DOHH2 (cell line): ENCODE data around the gene MLLT3.
A peak's percentile ranks its signal among the peaks of the same experiment; 100 is the strongest.

Source experiments
- H3F3A ChIP-seq: fragments of 200-600 bp; sonication (generic), shearing (Covaris generic); 2 replicates; pipeline ENCODE4 v1.6.0; 2016; ENCODE audit warnings: antibody characterized with exemption, mild to moderate bottlenecking; ENCODE audit not compliant: control insufficient read depth, insufficient read depth
- H3K27ac ChIP-seq: fragments of 200-600 bp; sonication (generic); 2 replicates; pipeline ENCODE4 v1.5.1; 2014; ENCODE audit warnings: low read depth, mild to moderate bottlenecking, low read length, moderate library complexity
- H3K27me3 ChIP-seq: fragments of 200-600 bp; sonication (generic); 2 replicates; pipeline ENCODE4 v1.6.1; 2014; ENCODE audit warnings: mild to moderate bottlenecking, low read length, mixed read lengths; ENCODE audit not compliant: control insufficient read depth
- H3K36me3 ChIP-seq: fragments of 200-600 bp; sonication (generic); 2 replicates; pipeline ENCODE4 v1.6.1; 2014; ENCODE audit warnings: mild to moderate bottlenecking, low read length, moderate library complexity, mixed read lengths; ENCODE audit not compliant: control insufficient read depth
- H3K4me1 ChIP-seq: fragments of 200-600 bp; sonication (generic); 2 replicates; pipeline ENCODE4 v1.6.1; 2014; ENCODE audit warnings: mild to moderate bottlenecking, low read length, mixed read lengths; ENCODE audit not compliant: control insufficient read depth
- H3K4me2 ChIP-seq: fragments of 200-600 bp; sonication (generic); 2 replicates; pipeline ENCODE4 v1.6.0; 2014; ENCODE audit warnings: mild to moderate bottlenecking, low read length, moderate library complexity
- H3K4me3 ChIP-seq: fragments of 200-600 bp; sonication (generic); 2 replicates; pipeline ENCODE4 v1.5.1; 2014; ENCODE audit warnings: mild to moderate bottlenecking, low read length, mixed read lengths
- H3K79me2 ChIP-seq: fragments of 200-600 bp; sonication (generic); 2 replicates; pipeline ENCODE4 v1.6.1; 2014; ENCODE audit warnings: mild to moderate bottlenecking, low read length, mixed read lengths; ENCODE audit not compliant: control insufficient read depth
- H3K9me2 ChIP-seq: fragments of 200-600 bp; sonication (generic); replicated peaks from 2 replicates; pipeline ENCODE4 v1.6.1; 2014; ENCODE audit warnings: mild to moderate bottlenecking, low read length, mixed read lengths; ENCODE audit not compliant: control insufficient read depth
- H3K9me3 ChIP-seq: fragments of 200-600 bp; sonication (generic); 2 replicates; pipeline ENCODE4 v1.6.1; 2014; ENCODE audit warnings: antibody characterized with exemption, low read length, mixed read lengths; ENCODE audit not compliant: control insufficient read depth, insufficient read depth
- H4K20me1 ChIP-seq: fragments of 200-600 bp; sonication (generic); 2 replicates; pipeline ENCODE4 v1.6.0; 2014; ENCODE audit warnings: low read depth, mild to moderate bottlenecking, antibody characterized with exemption, low read length, moderate library complexity; ENCODE audit not compliant: control insufficient read depth, insufficient read depth
- CTCF ChIP-seq: fragments of 200-600 bp; sonication (generic); IDR thresholded peaks from one replicate; pipeline ENCODE4 v1.5.1; 2014; ENCODE audit warnings: antibody characterized with exemption, mild to moderate bottlenecking, low read depth, low read length; ENCODE audit not compliant: poor library complexity, severe bottlenecking
- EZH2phosphoT487 ChIP-seq: fragments of 200-600 bp; sonication (generic); IDR thresholded peaks from 2 replicates; pipeline ENCODE4 v1.6.1; 2017; ENCODE audit warnings: borderline replicate concordance, mild to moderate bottlenecking, antibody characterized with exemption, low read length, moderate library complexity, mixed read lengths

The MLLT3 gene

GRCh38 chr9:20623748-20624124 is 1.4 kb upstream of the MLLT3 start:
- TF ChIP-seq CTCF: no peak
- Histone ChIP-seq H4K20me1 (no peaks in the 10 kb centered on the region), H3F3A (peaks cover 7% of the 10 kb centered on the region), H3K9me3 (no peaks in the 10 kb centered on the region), H3K4me2 (peak overlapping the region; percentile 96), H3K27ac (no peak overlapping the region), H3K27me3 (peaks cover 24% of the 10 kb centered on the region), H3K79me2 (peaks cover 5% of the 10 kb centered on the region), H3K4me3 (peak overlapping the region; percentile 85), H3K36me3 (no peaks in the 10 kb centered on the region), H3K9me2 (no peaks in the 10 kb centered on the region), H3K4me1 (peaks cover 35% of the 10 kb centered on the region)

- Histone ChIP-seq H3K9me3 (no peaks in the 10 kb centered on the region), H3K27ac (no peak overlapping the region), H3K27me3 (peaks cover 24% of the 10 kb centered on the region), H3F3A (peaks cover 7% of the 10 kb centered on the region), H3K36me3 (no peaks in the 10 kb centered on the region), H3K9me2 (no peaks in the 10 kb centered on the region), H3K79me2 (peaks cover 11% of the 10 kb centered on the region), H4K20me1 (no peaks in the 10 kb centered on the region), H3K4me1 (peaks cover 35% of the 10 kb centered on the region), H3K4me2 (peak overlapping the region; percentile 96), H3K4me3 (peak overlapping the region; percentile 85)
- no peak for TF ChIP-seq CTCF
- TF ChIP-seq EZH2phosphoT487: no peak
These were observed 885 bp upstream of the MLLT3 start for GRCh38 chr9:20623021-20623747.

- Histone ChIP-seq H3K79me2 (peaks cover 17% of the 10 kb centered on the region), H3K4me2 (peak overlapping the region; percentile 96), H3K9me2 (no peaks in the 10 kb centered on the region), H3F3A (peaks cover 12% of the 10 kb centered on the region), H3K4me3 (peak overlapping the region; percentile 85), H3K27me3 (peaks cover 24% of the 10 kb centered on the region), H3K4me1 (peaks cover 41% of the 10 kb centered on the region), H3K27ac (peak overlapping the region; percentile 72), H3K9me3 (no peaks in the 10 kb centered on the region), H4K20me1 (no peaks in the 10 kb centered on the region), H3K36me3 (no peaks in the 10 kb centered on the region)
- TF ChIP-seq EZH2phosphoT487: no peak
- TF ChIP-seq CTCF: no peak
These were observed 599 bp downstream of the MLLT3 start for GRCh38 chr9:20621471-20622329.
